ENCODE data around the gene KCP.

KCP gene

GRCh38 chr7:128910569-128910945 is at the start of gene KCP:
Gene KCP (minus strand): TSS chr7:128910709. CDS start chr7:128910676, 33 bp downstream.
- intact Hi-C loops (cut with micrococcal nuclease), result no loop called here
- Mint-ChIP-seq H3K36me3 (ENCODE audit: low read depth) (no peaks in the 10 kb centered on the region), H3K27ac (peak within 1 kb of the TSS; percentile 73), H3K4me3 (peak within 1 kb of the TSS; percentile 59), H3K27me3 (peaks cover 64% of the 10 kb centered on the region), H3K4me1 (ENCODE audit: low read depth) (peaks cover 64% of the 10 kb centered on the region), H3K9me3 (no peaks in the 10 kb centered on the region)

GRCh38 chr7:128959296-128959695 is 48.8 kb upstream of the KCP start:
- peaks cover 91% of the 10 kb centered on the region for H3K36me3 Mint-ChIP-seq (ENCODE audit: low read depth)
- no peak overlapping the region for H3K4me3 Mint-ChIP-seq
- intact Hi-C loops (cut with micrococcal nuclease), result no loop called here
- no peak overlapping the region for H3K27ac Mint-ChIP-seq
- no peaks in the 10 kb centered on the region for H3K27me3 Mint-ChIP-seq
- no peaks in the 10 kb centered on the region for H3K9me3 Mint-ChIP-seq
- H3K4me1 Mint-ChIP-seq (ENCODE audit: low read depth), result peaks cover 35% of the 10 kb centered on the region

GRCh38 chr7:128955981-128956380 is 45.5 kb upstream of the KCP start:
- intact Hi-C loops (cut with micrococcal nuclease), result loop anchor here (2.0 kb wide), 1 partner anchor 51 kb away; no protein-coding TSS in a partner anchor
- H3K4me3 Mint-ChIP-seq, result no peak overlapping the region
- no peaks in the 10 kb centered on the region for H3K27me3 Mint-ChIP-seq
- H3K9me3 Mint-ChIP-seq, result no peaks in the 10 kb centered on the region
- H3K4me1 Mint-ChIP-seq (ENCODE audit: low read depth), result peaks cover 38% of the 10 kb centered on the region
- H3K36me3 Mint-ChIP-seq (ENCODE audit: low read depth), result peaks cover 98% of the 10 kb centered on the region
- no peak overlapping the region for H3K27ac Mint-ChIP-seq

- no peak overlapping the region for H3K4me3 Mint-ChIP-seq
- intact Hi-C loops (cut with micrococcal nuclease), result loop anchor here (2.0 kb wide), 1 partner anchor 50 kb away; no protein-coding TSS in a partner anchor
- H3K27me3 Mint-ChIP-seq, result no peaks in the 10 kb centered on the region
- peaks cover 100% of the 10 kb centered on the region for H3K36me3 Mint-ChIP-seq (ENCODE audit: low read depth)
- H3K27ac Mint-ChIP-seq, result peak overlapping the region; percentile 24
- H3K4me1 Mint-ChIP-seq (ENCODE audit: low read depth), result peaks cover 44% of the 10 kb centered on the region
- no peaks in the 10 kb centered on the region for H3K9me3 Mint-ChIP-seq
Observed at GRCh38 chr7:128954830-128955802, 44.6 kb upstream of the KCP start.

GRCh38 chr7:128954150-128954549 is 43.6 kb upstream of the KCP start:
- no peak overlapping the region for H3K4me3 Mint-ChIP-seq
- H3K27me3 Mint-ChIP-seq, result no peaks in the 10 kb centered on the region
- no peak overlapping the region for H3K27ac Mint-ChIP-seq
- intact Hi-C loops (cut with micrococcal nuclease), result loop anchor here (2.0 kb wide), 1 partner anchor 49 kb away; no protein-coding TSS in a partner anchor
- H3K4me1 Mint-ChIP-seq (ENCODE audit: low read depth), result peaks cover 52% of the 10 kb centered on the region
- peaks cover 100% of the 10 kb centered on the region for H3K36me3 Mint-ChIP-seq (ENCODE audit: low read depth)
- no peaks in the 10 kb centered on the region for H3K9me3 Mint-ChIP-seq

GRCh38 chr7:128951296-128951695 is 40.8 kb upstream of the KCP start:
- H3K9me3 Mint-ChIP-seq, result no peaks in the 10 kb centered on the region
- peaks cover 72% of the 10 kb centered on the region for H3K4me1 Mint-ChIP-seq (ENCODE audit: low read depth)
- intact Hi-C loops (cut with micrococcal nuclease), result no loop called here
- H3K27ac Mint-ChIP-seq, result peak overlapping the region; percentile 26
- no peak overlapping the region for H3K4me3 Mint-ChIP-seq
- H3K27me3 Mint-ChIP-seq, result no peaks in the 10 kb centered on the region
- H3K36me3 Mint-ChIP-seq (ENCODE audit: low read depth), result peaks cover 100% of the 10 kb centered on the region

GRCh38 chr7:128948976-128949760 is 38.7 kb upstream of the KCP start:
- H3K27ac Mint-ChIP-seq, result no peak overlapping the region
- peaks cover 100% of the 10 kb centered on the region for H3K36me3 Mint-ChIP-seq (ENCODE audit: low read depth)
- intact Hi-C loops (cut with micrococcal nuclease), result no loop called here
- H3K27me3 Mint-ChIP-seq, result no peaks in the 10 kb centered on the region
- H3K4me3 Mint-ChIP-seq, result no peak overlapping the region
- no peaks in the 10 kb centered on the region for H3K9me3 Mint-ChIP-seq
- H3K4me1 Mint-ChIP-seq (ENCODE audit: low read depth), result peaks cover 80% of the 10 kb centered on the region

- Mint-ChIP-seq H3K27ac (peak overlapping the region; percentile 78), H3K9me3 (no peaks in the 10 kb centered on the region), H3K4me3 (no peak overlapping the region), H3K4me1 (ENCODE audit: low read depth) (peaks cover 83% of the 10 kb centered on the region), H3K27me3 (no peaks in the 10 kb centered on the region), H3K36me3 (ENCODE audit: low read depth) (peaks cover 100% of the 10 kb centered on the region)
- intact Hi-C loops (cut with micrococcal nuclease), result no loop called here
Observed at GRCh38 chr7:128948312-128948973, 37.9 kb upstream of the KCP start.

- intact Hi-C loops (cut with micrococcal nuclease), result no loop called here
- H3K27ac Mint-ChIP-seq, result peak overlapping the region; percentile 78
Observed at GRCh38 chr7:128947854-128948253, 37.3 kb upstream of the KCP start.

GRCh38 chr7:128946936-128947830 is 36.7 kb upstream of the KCP start:
- Mint-ChIP-seq H3K27ac (peak overlapping the region; percentile 78), H3K27me3 (no peaks in the 10 kb centered on the region), H3K4me1 (ENCODE audit: low read depth) (peaks cover 85% of the 10 kb centered on the region), H3K4me3 (peak overlapping the region; percentile 6), H3K36me3 (ENCODE audit: low read depth) (peaks cover 100% of the 10 kb centered on the region), H3K9me3 (no peaks in the 10 kb centered on the region)
- intact Hi-C loops (cut with micrococcal nuclease), result no loop called here

More at GRCh38 chr7:128947854-128948253, 37.3 kb upstream of the KCP start:
- H3K4me1 Mint-ChIP-seq (ENCODE audit: low read depth), result peaks cover 83% of the 10 kb centered on the region
- peaks cover 100% of the 10 kb centered on the region for H3K36me3 Mint-ChIP-seq (ENCODE audit: low read depth)
- H3K27me3 Mint-ChIP-seq, result no peaks in the 10 kb centered on the region
- no peaks in the 10 kb centered on the region for H3K9me3 Mint-ChIP-seq
- H3K4me3 Mint-ChIP-seq, result no peak overlapping the region

- H3K27me3 Mint-ChIP-seq, result no peaks in the 10 kb centered on the region
- peak overlapping the region; percentile 25 for H3K27ac Mint-ChIP-seq
- intact Hi-C loops (cut with micrococcal nuclease), result no loop called here
- no peak overlapping the region for H3K4me3 Mint-ChIP-seq
- peaks cover 100% of the 10 kb centered on the region for H3K36me3 Mint-ChIP-seq (ENCODE audit: low read depth)
- H3K9me3 Mint-ChIP-seq, result no peaks in the 10 kb centered on the region
- peaks cover 85% of the 10 kb centered on the region for H3K4me1 Mint-ChIP-seq (ENCODE audit: low read depth)
Observed at GRCh38 chr7:128945668-128946366, 35.3 kb upstream of the KCP start.

- no peaks in the 10 kb centered on the region for H3K9me3 Mint-ChIP-seq
Observed at GRCh38 chr7:128944487-128945236, 34.2 kb upstream of the KCP start.

More at GRCh38 chr7:128944487-128945236, 34.2 kb upstream of the KCP start:
- H3K4me3 Mint-ChIP-seq, result peak overlapping the region; percentile 54
- H3K27me3 Mint-ChIP-seq, result no peaks in the 10 kb centered on the region
- intact Hi-C loops (cut with micrococcal nuclease), result no loop called here
- peaks cover 100% of the 10 kb centered on the region for H3K36me3 Mint-ChIP-seq (ENCODE audit: low read depth)
- peak overlapping the region; percentile 67 for H3K27ac Mint-ChIP-seq
- H3K4me1 Mint-ChIP-seq (ENCODE audit: low read depth), result peaks cover 86% of the 10 kb centered on the region

All from dendritic cell treated with granulocyte-macrophage colony-stimulating factor and Interleukin-4, amounts not matched to agents 40 ng/mL and 50 ng/mL, for 4 days (primary cell).